Neural cell (in vitro differentiated cells): Measurements from ENCODE around the gene NDEL1. TPM values are rescaled to one million over a fixed set of nuclear protein-coding genes. Genes with fewer than 3 reads are reported as not detected.

ENCODE experiments used
- H2AFZ ChIP-seq: fragments of 200-600, 300-800 bp; sonication (generic), shearing (Covaris generic); 2 replicates; pipeline ENCODE4 v1.6.0; 2014; ENCODE audit warnings: low read depth, mild to moderate bottlenecking, antibody characterized with exemption, low read length, moderate library complexity
- H3F3A ChIP-seq: fragments of 200-600 bp; shearing (Covaris generic); 2 replicates; pipeline ENCODE4 v1.6.1; 2016; ENCODE audit warnings: mild to moderate bottlenecking, moderate library complexity, mixed read lengths, antibody characterized with exemption, low read length; ENCODE audit not compliant: insufficient read depth, poor library complexity, severe bottlenecking
- H3K27ac ChIP-seq: fragments of 200-600, 300-800 bp; sonication (generic), shearing (Covaris generic); 2 replicates; pipeline ENCODE4 v1.5.1; 2014; ENCODE audit warnings: mild to moderate bottlenecking, low read length, moderate library complexity
- H3K27me3 ChIP-seq: fragments of 300-800, 200-600 bp; sonication (generic), shearing (Covaris generic); 2 replicates; pipeline ENCODE4 v1.6.0; 2014; ENCODE audit warnings: mild to moderate bottlenecking, low read depth, low read length, moderate library complexity; ENCODE audit not compliant: insufficient read depth
- H3K36me3 ChIP-seq: fragments of 300-800, 200-600 bp; sonication (generic), shearing (Covaris generic); 2 replicates; pipeline ENCODE4 v1.5.1; 2014; ENCODE audit warnings: mild to moderate bottlenecking, antibody characterized with exemption, low read length, moderate library complexity; ENCODE audit not compliant: insufficient read depth
- H3K4me2 ChIP-seq: fragments of 300-800, 200-600 bp; sonication (generic), shearing (Covaris generic); 2 replicates; pipeline ENCODE4 v1.6.0; 2014; ENCODE audit warnings: mild to moderate bottlenecking, low read length
- H3K4me3 ChIP-seq: fragments of 300-800, 200-600 bp; sonication (generic), shearing (Covaris generic); 2 replicates; pipeline ENCODE4 v1.5.1; 2014; ENCODE audit warnings: mild to moderate bottlenecking, low read length, moderate library complexity
- H3K79me2 ChIP-seq: fragments of 200-600 bp; shearing (Covaris generic); replicated peaks from 2 replicates; pipeline ENCODE4 v1.6.0; 2014; ENCODE audit warnings: mild to moderate bottlenecking, low read length, moderate library complexity; ENCODE audit not compliant: insufficient read depth
- H3K9ac ChIP-seq: fragments of 300-800, 200-600 bp; sonication (generic), shearing (Covaris generic); 2 replicates; pipeline ENCODE4 v1.6.1; 2016; ENCODE audit warnings: mild to moderate bottlenecking, low read length, mixed read lengths
- H3K9me2 ChIP-seq: fragments of 200-600 bp; shearing (Covaris generic); 2 replicates; pipeline ENCODE4 v1.6.1; 2016; ENCODE audit warnings: mild to moderate bottlenecking, low read length, mixed read lengths; ENCODE audit not compliant: insufficient read depth
- H3K9me3 ChIP-seq: fragments of 200-600, 300-800 bp; sonication (generic), shearing (Covaris generic); 2 replicates; pipeline ENCODE4 v1.6.1; 2016; ENCODE audit warnings: mild to moderate bottlenecking, mixed run types, low read length, moderate library complexity, mixed read lengths
- H4K20me1 ChIP-seq: fragments of 200-600 bp; shearing (Covaris generic); 2 replicates; pipeline ENCODE4 v1.6.1; 2016; ENCODE audit warnings: mild to moderate bottlenecking, mixed run types; ENCODE audit not compliant: insufficient read depth
- EP300 ChIP-seq: fragments of 450-650 bp; conservative IDR thresholded peaks from 2 replicates; pipeline ENCODE4 v1.6.1; 2014; ENCODE audit warnings: antibody characterized with exemption, mild to moderate bottlenecking, moderate library complexity; ENCODE audit not compliant: poor library complexity, severe bottlenecking
- EZH2 ChIP-seq: fragments of 200-600, 300-800 bp; shearing (Covaris generic), sonication (generic); IDR thresholded peaks from 2 replicates; pipeline ENCODE4 v1.6.1; 2014; ENCODE audit warnings: antibody characterized with exemption, low read length, borderline replicate concordance, mild to moderate bottlenecking; ENCODE audit not compliant: insufficient read depth, poor library complexity, severe bottlenecking
- MXI1 ChIP-seq: fragments of 450-650 bp; conservative IDR thresholded peaks from 2 replicates; pipeline ENCODE4 v1.6.1; 2014; ENCODE audit warnings: antibody characterized with exemption, mild to moderate bottlenecking; ENCODE audit not compliant: poor library complexity, severe bottlenecking
- POLR2AphosphoS5 ChIP-seq: IDR thresholded peaks from 2 replicates; pipeline ENCODE4 v1.6.1; 2012
- RAD21 ChIP-seq: fragments of 450-650 bp; conservative IDR thresholded peaks from 2 replicates; pipeline ENCODE4 v1.6.1; 2014; ENCODE audit warnings: antibody characterized with exemption, mild to moderate bottlenecking, moderate library complexity
- SMC3 ChIP-seq: fragments of 450-650 bp; conservative IDR thresholded peaks from 2 replicates; pipeline ENCODE4 v1.6.1; 2014; ENCODE audit warnings: antibody characterized with exemption, mild to moderate bottlenecking, moderate library complexity; ENCODE audit not compliant: poor library complexity
- TAF1 ChIP-seq: IDR thresholded peaks from 2 replicates; pipeline ENCODE4 v1.6.1; 2012; ENCODE audit warnings: low read depth
- polyA plus RNA-seq: library from polyadenylated mRNA; depleted of rRNA; stranded (reverse); fragments of >200 nt; gene quantifications from 2 replicates; pipeline ENCODE4 v1.2.3, GENCODE V29; 2014
- TF ChIP-seq, protein P1 (sequence below): IDR thresholded peaks from 2 replicates; pipeline ENCODE4 v1.6.1; 2012; ENCODE audit warnings: borderline replicate concordance
- TF ChIP-seq, protein P2 (sequence below): fragments of 450-650 bp; IDR thresholded peaks from 2 replicates; pipeline ENCODE4 v1.5.1; 2014; ENCODE audit warnings: antibody characterized with exemption, mild to moderate bottlenecking, moderate library complexity; ENCODE audit not compliant: poor library complexity, severe bottlenecking

Gene NDEL1
- polyA plus RNA-seq, 1 donor from 2014 or later, result 25.7 TPM

- H3K36me3 ChIP-seq, result peaks cover 20% of the 10 kb centered on the region
- no peaks in the 10 kb centered on the region for H3K27me3 ChIP-seq
- H3K4me2 ChIP-seq, result no peak overlapping the region
- H2AFZ ChIP-seq, result no peak overlapping the region
- H3K27ac ChIP-seq, result no peak overlapping the region
- no peaks in the 10 kb centered on the region for H3K9me2 ChIP-seq
- TF ChIP-seq, protein P1, sequence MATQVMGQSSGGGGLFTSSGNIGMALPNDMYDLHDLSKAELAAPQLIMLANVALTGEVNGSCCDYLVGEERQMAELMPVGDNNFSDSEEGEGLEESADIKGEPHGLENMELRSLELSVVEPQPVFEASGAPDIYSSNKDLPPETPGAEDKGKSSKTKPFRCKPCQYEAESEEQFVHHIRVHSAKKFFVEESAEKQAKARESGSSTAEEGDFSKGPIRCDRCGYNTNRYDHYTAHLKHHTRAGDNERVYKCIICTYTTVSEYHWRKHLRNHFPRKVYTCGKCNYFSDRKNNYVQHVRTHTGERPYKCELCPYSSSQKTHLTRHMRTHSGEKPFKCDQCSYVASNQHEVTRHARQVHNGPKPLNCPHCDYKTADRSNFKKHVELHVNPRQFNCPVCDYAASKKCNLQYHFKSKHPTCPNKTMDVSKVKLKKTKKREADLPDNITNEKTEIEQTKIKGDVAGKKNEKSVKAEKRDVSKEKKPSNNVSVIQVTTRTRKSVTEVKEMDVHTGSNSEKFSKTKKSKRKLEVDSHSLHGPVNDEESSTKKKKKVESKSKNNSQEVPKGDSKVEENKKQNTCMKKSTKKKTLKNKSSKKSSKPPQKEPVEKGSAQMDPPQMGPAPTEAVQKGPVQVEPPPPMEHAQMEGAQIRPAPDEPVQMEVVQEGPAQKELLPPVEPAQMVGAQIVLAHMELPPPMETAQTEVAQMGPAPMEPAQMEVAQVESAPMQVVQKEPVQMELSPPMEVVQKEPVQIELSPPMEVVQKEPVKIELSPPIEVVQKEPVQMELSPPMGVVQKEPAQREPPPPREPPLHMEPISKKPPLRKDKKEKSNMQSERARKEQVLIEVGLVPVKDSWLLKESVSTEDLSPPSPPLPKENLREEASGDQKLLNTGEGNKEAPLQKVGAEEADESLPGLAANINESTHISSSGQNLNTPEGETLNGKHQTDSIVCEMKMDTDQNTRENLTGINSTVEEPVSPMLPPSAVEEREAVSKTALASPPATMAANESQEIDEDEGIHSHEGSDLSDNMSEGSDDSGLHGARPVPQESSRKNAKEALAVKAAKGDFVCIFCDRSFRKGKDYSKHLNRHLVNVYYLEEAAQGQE, result no peak
- TF ChIP-seq MXI1, result no peak
- no peak overlapping the region for H3K9ac ChIP-seq
- H3F3A ChIP-seq, result no peaks in the 10 kb centered on the region
- no peaks in the 10 kb centered on the region for H3K79me2 ChIP-seq
- no peak overlapping the region for H3K4me3 ChIP-seq
- H3K9me3 ChIP-seq, result no peaks in the 10 kb centered on the region
- H4K20me1 ChIP-seq, result no peaks in the 10 kb centered on the region
Measured at GRCh38 chr17:8490256-8491023, 54.8 kb downstream of the NDEL1 start.

- Histone ChIP-seq H3K9me2 (no peaks in the 10 kb centered on the region), H2AFZ (no peak overlapping the region), H4K20me1 (no peaks in the 10 kb centered on the region), H3K4me3 (no peak overlapping the region), H3K36me3 (peaks cover 11% of the 10 kb centered on the region), H3K27me3 (no peaks in the 10 kb centered on the region), H3K27ac (no peak overlapping the region), H3K9me3 (no peaks in the 10 kb centered on the region), H3K79me2 (no peaks in the 10 kb centered on the region), H3F3A (no peaks in the 10 kb centered on the region), H3K9ac (no peak overlapping the region), H3K4me2 (no peak overlapping the region)
- TF ChIP-seq MXI1, result no peak
- no peak for TF ChIP-seq EP300
- TF ChIP-seq RAD21, result no peak
- no peak for TF ChIP-seq EZH2
- no peak for TF ChIP-seq POLR2AphosphoS5
- TF ChIP-seq, protein P1, result no peak
- TF ChIP-seq, protein P2, sequence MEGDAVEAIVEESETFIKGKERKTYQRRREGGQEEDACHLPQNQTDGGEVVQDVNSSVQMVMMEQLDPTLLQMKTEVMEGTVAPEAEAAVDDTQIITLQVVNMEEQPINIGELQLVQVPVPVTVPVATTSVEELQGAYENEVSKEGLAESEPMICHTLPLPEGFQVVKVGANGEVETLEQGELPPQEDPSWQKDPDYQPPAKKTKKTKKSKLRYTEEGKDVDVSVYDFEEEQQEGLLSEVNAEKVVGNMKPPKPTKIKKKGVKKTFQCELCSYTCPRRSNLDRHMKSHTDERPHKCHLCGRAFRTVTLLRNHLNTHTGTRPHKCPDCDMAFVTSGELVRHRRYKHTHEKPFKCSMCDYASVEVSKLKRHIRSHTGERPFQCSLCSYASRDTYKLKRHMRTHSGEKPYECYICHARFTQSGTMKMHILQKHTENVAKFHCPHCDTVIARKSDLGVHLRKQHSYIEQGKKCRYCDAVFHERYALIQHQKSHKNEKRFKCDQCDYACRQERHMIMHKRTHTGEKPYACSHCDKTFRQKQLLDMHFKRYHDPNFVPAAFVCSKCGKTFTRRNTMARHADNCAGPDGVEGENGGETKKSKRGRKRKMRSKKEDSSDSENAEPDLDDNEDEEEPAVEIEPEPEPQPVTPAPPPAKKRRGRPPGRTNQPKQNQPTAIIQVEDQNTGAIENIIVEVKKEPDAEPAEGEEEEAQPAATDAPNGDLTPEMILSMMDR, result no peak
- no peak for TF ChIP-seq TAF1
- TF ChIP-seq SMC3, result no peak
Measured at GRCh38 chr17:8492121-8492520, 56.4 kb downstream of the NDEL1 start.
